Stimulated activated naive CD8-positive, alpha-beta T cell treated with anti-CD3 and anti-CD28 coated beads, Interleukin-15, Interleukin-2, amounts not matched to agents 100 ng/mL and 50 ng/mL, for 24 hours (primary cell): ENCODE results near the gene ARHGEF28.

ENCODE experiments used
- H3K27ac Mint-ChIP-seq: one replicate; pipeline ENCODE4 v1.8.0; 2021; ENCODE audit warnings: mild to moderate bottlenecking, mixed read lengths
- H3K27me3 Mint-ChIP-seq: one replicate; pipeline ENCODE4 v1.8.0; 2021; ENCODE audit warnings: mixed read lengths
- H3K36me3 Mint-ChIP-seq: one replicate; pipeline ENCODE4 v1.8.0; 2021; ENCODE audit warnings: low read depth, mixed read lengths
- H3K4me1 Mint-ChIP-seq: one replicate; pipeline ENCODE4 v1.8.0; 2021; ENCODE audit warnings: low read depth, mixed read lengths
- H3K4me3 Mint-ChIP-seq: one replicate; pipeline ENCODE4 v1.8.0; 2021; ENCODE audit warnings: mild to moderate bottlenecking, mixed read lengths
- H3K9me3 Mint-ChIP-seq: one replicate; pipeline ENCODE4 v1.8.0; 2021; ENCODE audit warnings: mixed read lengths

The ARHGEF28 gene

GRCh38 chr5:73801686-73802085 is 175.7 kb downstream of the ARHGEF28 start:
- Mint-ChIP-seq H3K36me3 (no peaks in the 10 kb centered on the region), H3K4me1 (no peaks in the 10 kb centered on the region), H3K27ac (no peak overlapping the region)

GRCh38 chr5:73805449-73805848 is 179.5 kb downstream of the ARHGEF28 start:
- no peaks in the 10 kb centered on the region for H3K36me3 Mint-ChIP-seq
- H3K27ac Mint-ChIP-seq = no peak overlapping the region
- no peaks in the 10 kb centered on the region for H3K9me3 Mint-ChIP-seq
- H3K27me3 Mint-ChIP-seq = peaks cover 26% of the 10 kb centered on the region
- no peaks in the 10 kb centered on the region for H3K4me1 Mint-ChIP-seq
- no peak overlapping the region for H3K4me3 Mint-ChIP-seq

More at GRCh38 chr5:73801686-73802085, 175.7 kb downstream of the ARHGEF28 start:
- no peak overlapping the region for H3K4me3 Mint-ChIP-seq
- H3K9me3 Mint-ChIP-seq = no peaks in the 10 kb centered on the region
- H3K27me3 Mint-ChIP-seq = peaks cover 32% of the 10 kb centered on the region

GRCh38 chr5:73808911-73809310 is 182.9 kb downstream of the ARHGEF28 start:
- Mint-ChIP-seq H3K27ac (no peak overlapping the region), H3K9me3 (no peaks in the 10 kb centered on the region), H3K27me3 (peaks cover 25% of the 10 kb centered on the region), H3K36me3 (no peaks in the 10 kb centered on the region), H3K4me1 (no peaks in the 10 kb centered on the region), H3K4me3 (no peak overlapping the region)

- Mint-ChIP-seq H3K4me3 (no peak overlapping the region), H3K36me3 (no peaks in the 10 kb centered on the region), H3K9me3 (no peaks in the 10 kb centered on the region), H3K27me3 (peaks cover 25% of the 10 kb centered on the region), H3K4me1 (no peaks in the 10 kb centered on the region), H3K27ac (no peak overlapping the region)
These were observed 184.4 kb downstream of the ARHGEF28 start for GRCh38 chr5:73810429-73810828.

GRCh38 chr5:73812457-73812856 is 186.5 kb downstream of the ARHGEF28 start:
- Mint-ChIP-seq H3K27ac (no peak overlapping the region), H3K4me3 (no peak overlapping the region), H3K36me3 (no peaks in the 10 kb centered on the region), H3K9me3 (no peaks in the 10 kb centered on the region), H3K27me3 (peaks cover 25% of the 10 kb centered on the region), H3K4me1 (no peaks in the 10 kb centered on the region)

GRCh38 chr5:73812962-73813588 is 187.1 kb downstream of the ARHGEF28 start:
- Mint-ChIP-seq H3K4me3 (no peak overlapping the region), H3K27me3 (peaks cover 28% of the 10 kb centered on the region), H3K36me3 (no peaks in the 10 kb centered on the region), H3K27ac (no peak overlapping the region), H3K9me3 (no peaks in the 10 kb centered on the region), H3K4me1 (no peaks in the 10 kb centered on the region)

- Mint-ChIP-seq H3K4me1 (no peaks in the 10 kb centered on the region), H3K36me3 (no peaks in the 10 kb centered on the region), H3K4me3 (no peak overlapping the region), H3K27ac (no peak overlapping the region), H3K27me3 (peaks cover 22% of the 10 kb centered on the region), H3K9me3 (no peaks in the 10 kb centered on the region)
These were observed 188.3 kb downstream of the ARHGEF28 start for GRCh38 chr5:73814233-73814846.

- Mint-ChIP-seq H3K36me3 (no peaks in the 10 kb centered on the region), H3K4me3 (no peak overlapping the region), H3K27ac (no peak overlapping the region), H3K4me1 (no peaks in the 10 kb centered on the region), H3K9me3 (no peaks in the 10 kb centered on the region), H3K27me3 (peaks cover 20% of the 10 kb centered on the region)
These were observed 189.6 kb downstream of the ARHGEF28 start for GRCh38 chr5:73815631-73816030.

- H3K36me3 Mint-ChIP-seq = no peaks in the 10 kb centered on the region
- no peak overlapping the region for H3K27ac Mint-ChIP-seq
- no peaks in the 10 kb centered on the region for H3K4me1 Mint-ChIP-seq
- peaks cover 19% of the 10 kb centered on the region for H3K27me3 Mint-ChIP-seq
- no peaks in the 10 kb centered on the region for H3K9me3 Mint-ChIP-seq
- H3K4me3 Mint-ChIP-seq = no peak overlapping the region
These were observed 190.8 kb downstream of the ARHGEF28 start for GRCh38 chr5:73816656-73817420.

- Mint-ChIP-seq H3K9me3 (no peaks in the 10 kb centered on the region), H3K27me3 (peaks cover 9% of the 10 kb centered on the region), H3K27ac (no peak overlapping the region)
These were observed 192.4 kb downstream of the ARHGEF28 start for GRCh38 chr5:73818357-73818756.

GRCh38 chr5:73820326-73820725 is 194.3 kb downstream of the ARHGEF28 start:
- Mint-ChIP-seq H3K9me3 (no peaks in the 10 kb centered on the region), H3K27ac (no peak overlapping the region), H3K36me3 (no peaks in the 10 kb centered on the region), H3K27me3 (peaks cover 6% of the 10 kb centered on the region), H3K4me1 (no peaks in the 10 kb centered on the region), H3K4me3 (no peak overlapping the region)

More at GRCh38 chr5:73818357-73818756, 192.4 kb downstream of the ARHGEF28 start:
- no peak overlapping the region for H3K4me3 Mint-ChIP-seq
- no peaks in the 10 kb centered on the region for H3K36me3 Mint-ChIP-seq
- no peaks in the 10 kb centered on the region for H3K4me1 Mint-ChIP-seq

- Mint-ChIP-seq H3K4me3 (no peak overlapping the region), H3K27ac (no peak overlapping the region), H3K9me3 (no peaks in the 10 kb centered on the region), H3K4me1 (no peaks in the 10 kb centered on the region), H3K27me3 (peaks cover 6% of the 10 kb centered on the region), H3K36me3 (no peaks in the 10 kb centered on the region)
These were observed 195.0 kb downstream of the ARHGEF28 start for GRCh38 chr5:73821003-73821402.

- Mint-ChIP-seq H3K27me3 (peaks cover 6% of the 10 kb centered on the region), H3K36me3 (no peaks in the 10 kb centered on the region), H3K4me3 (no peak overlapping the region), H3K4me1 (no peaks in the 10 kb centered on the region), H3K27ac (no peak overlapping the region), H3K9me3 (no peaks in the 10 kb centered on the region)
These were observed 196.4 kb downstream of the ARHGEF28 start for GRCh38 chr5:73822278-73822988.

GRCh38 chr5:73822989-73823339 is 197.0 kb downstream of the ARHGEF28 start:
- no peaks in the 10 kb centered on the region for H3K4me1 Mint-ChIP-seq

GRCh38 chr5:73823508-73823925 is 197.5 kb downstream of the ARHGEF28 start:
- Mint-ChIP-seq H3K4me1 (no peaks in the 10 kb centered on the region), H3K27ac (no peak overlapping the region), H3K9me3 (no peaks in the 10 kb centered on the region), H3K36me3 (no peaks in the 10 kb centered on the region), H3K4me3 (no peak overlapping the region), H3K27me3 (peaks cover 3% of the 10 kb centered on the region)

More at GRCh38 chr5:73822989-73823339, 197.0 kb downstream of the ARHGEF28 start:
- no peak overlapping the region for H3K4me3 Mint-ChIP-seq
- peaks cover 4% of the 10 kb centered on the region for H3K27me3 Mint-ChIP-seq
- H3K9me3 Mint-ChIP-seq = no peaks in the 10 kb centered on the region
- no peaks in the 10 kb centered on the region for H3K36me3 Mint-ChIP-seq
- H3K27ac Mint-ChIP-seq = no peak overlapping the region
